Stimulated activated CD8-positive, alpha-beta memory T cell treated with anti-CD3 and anti-CD28 coated beads, Interleukin-7, amount 100 ng/mL, for 1 hour (primary cell): ENCODE results near the gene RPL37A.
"Not testable (repeated sequence)": the region's sequence is repeated elsewhere in the genome, so short reads cannot be mapped to it uniquely, and the experiment has no call there.

ENCODE experiments used
- DNase-seq, 2 donors: peaks; one replicate each; pipeline ENCODE4 v3.0.0-alpha.2; 2020; ENCODE audit warnings: low read depth in 2 of 2

The RPL37A gene

DNA sequence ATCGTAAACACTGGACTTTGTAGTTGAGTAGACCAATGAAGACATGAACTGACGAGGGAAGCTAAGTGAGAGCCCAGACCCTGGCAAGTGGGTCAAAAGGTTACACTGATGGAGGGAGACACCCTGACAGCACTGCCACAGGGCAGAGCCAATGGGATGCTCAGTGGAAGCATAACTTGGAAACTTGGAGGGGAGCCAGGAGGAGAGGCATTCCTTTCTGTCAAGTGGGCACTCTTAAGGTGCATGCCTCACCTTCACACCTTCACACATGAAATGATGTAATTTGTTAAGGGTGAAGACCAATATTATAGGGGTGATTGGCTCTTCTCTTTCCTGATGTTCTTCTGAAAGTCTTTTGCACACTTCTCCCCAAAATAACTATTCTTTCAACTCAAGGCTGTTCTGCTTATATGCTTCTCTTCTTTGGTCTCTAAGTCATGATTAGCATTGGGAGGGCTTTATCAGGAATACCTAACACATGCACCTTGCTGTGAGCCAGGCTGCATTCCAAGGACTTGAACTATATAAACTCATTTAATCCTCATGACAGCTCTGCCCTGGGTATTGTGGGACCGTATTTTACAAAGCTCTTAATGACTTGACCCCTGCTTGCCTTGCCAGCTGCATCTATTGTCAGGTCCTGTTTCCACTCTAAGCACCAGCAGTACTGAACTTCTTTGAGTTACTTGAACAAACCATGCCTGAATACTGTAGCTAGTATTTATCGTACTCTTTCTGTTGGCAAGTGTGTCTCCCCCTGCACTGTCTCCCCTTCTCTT lies 19.0 kb downstream of the RPL37A start:
- no peak for DNase-seq

DNA sequence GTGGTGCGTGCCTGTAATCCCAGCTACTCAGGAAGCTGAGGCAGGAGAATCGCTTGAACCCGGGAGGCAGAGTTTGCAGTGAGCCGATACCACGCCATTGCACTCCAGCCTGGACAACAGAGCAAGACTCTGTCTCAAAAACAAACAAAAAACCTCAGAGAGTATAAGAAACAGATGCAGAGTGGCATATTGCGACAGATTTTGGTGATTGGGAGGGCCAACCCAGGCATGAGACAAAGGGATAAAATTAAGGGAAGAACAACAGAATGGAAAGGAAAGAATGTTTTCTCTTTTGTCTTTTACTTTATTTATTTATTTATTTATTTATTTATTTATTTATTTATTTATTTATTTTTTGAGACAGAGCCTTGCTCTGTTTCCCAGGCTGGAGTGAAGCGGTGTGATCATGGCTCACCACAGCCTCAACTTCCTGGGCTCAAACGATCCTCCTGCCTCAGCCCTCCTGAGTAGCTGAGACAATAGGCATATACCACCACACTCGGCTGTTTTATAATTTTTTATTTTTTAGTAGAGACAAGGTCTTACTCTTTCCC lies 20.0 kb downstream of the RPL37A start:
- DNase-seq = not testable (repeated sequence)

DNA sequence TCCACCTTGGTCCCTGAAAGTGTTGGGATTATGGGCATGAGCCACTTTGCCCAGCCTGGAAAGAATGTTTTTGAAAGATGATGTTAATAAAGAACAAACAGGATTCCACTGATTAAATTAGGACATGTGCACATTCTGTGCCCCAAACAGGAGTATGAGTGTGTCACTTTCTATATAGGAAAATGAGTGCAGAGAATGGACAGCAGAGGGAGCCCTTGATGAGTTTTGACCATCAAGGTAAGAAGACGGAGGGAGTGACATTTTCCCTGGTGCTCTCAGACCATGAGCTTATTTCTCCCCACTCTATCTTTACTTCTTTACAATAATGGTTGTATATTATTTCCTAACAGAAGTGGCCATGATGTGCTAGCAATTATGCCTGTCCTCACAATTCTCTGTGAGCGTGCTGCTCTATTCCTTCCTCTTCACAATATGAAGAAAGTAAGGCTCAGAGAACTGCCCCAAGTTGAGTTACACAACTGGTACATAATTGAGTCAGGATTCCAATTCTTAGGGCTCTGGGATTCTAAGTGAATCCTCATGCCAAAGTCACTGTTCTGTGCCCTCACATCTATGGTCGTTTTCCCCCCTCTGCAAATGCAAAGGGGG lies 20.6 kb downstream of the RPL37A start:
- no peak for DNase-seq

DNA sequence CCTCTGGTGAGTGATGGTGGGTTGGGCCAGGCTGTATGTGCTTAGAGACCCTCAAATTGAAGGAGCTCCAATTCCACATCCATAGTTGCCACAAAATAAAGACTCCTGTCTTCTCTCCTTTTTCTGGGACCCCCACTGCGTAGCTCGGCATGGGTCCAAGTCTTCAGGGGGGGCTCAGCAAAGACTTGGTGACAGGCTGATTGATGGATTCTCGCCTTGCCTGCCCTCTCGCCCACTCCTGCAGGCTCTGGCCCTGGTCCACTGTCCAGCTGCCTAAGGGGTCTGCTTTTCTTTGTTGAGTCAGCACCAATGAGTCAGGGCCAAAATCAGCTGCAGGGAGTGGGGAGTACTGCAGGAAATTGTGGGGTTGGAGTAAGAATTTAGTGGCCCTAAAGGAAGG lies 21.5 kb downstream of the RPL37A start:
- no peak for DNase-seq

DNA sequence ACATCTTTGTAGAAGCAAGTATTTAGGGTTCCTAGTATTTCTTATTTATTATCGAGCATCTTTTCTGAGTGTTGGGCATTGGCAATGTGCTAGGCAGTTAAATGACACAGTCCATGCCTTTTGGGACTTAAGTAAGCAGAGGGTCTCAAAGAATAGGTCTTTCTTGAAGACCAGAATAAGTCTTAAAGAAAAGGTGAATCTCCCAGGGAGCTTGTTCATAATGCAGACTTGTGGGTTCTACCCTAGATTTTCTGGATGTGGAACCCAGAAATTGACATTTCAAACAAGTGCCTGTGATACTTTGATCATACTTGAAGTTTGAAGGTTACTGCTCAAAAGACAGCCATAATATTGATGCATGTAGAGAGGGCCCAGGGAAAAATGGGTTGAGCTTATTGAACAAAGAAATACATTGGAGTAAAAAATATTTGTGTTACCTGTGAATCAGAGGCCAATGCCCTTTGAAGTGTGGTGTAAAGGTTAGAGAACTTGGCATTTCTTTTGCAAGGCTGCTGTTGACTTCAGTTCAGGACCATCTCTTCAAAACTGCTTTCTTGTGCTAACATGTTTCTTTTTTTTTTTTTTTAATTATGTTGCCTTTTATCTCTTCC lies 24.4 kb downstream of the RPL37A start:
- no peak for DNase-seq

DNA sequence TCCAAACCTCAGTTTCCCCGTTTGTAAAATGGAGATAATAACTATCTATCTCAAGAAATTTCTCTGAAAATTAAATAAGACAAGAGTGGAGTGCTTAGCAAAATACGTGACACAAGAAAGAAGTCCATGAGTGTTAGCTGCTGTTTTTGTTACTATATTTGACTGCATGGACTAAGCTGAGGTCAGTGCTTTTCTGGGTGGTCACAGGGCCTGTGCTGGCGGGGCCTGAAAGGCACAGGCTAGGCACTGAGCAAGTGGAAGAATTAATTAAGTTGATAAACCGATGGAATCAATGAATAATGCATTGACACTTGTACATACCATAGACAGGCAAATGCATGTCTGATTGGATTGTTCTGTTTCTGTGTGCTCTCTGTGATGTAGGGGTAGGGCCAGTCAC lies 27.3 kb downstream of the RPL37A start:
- no peak for DNase-seq

DNA sequence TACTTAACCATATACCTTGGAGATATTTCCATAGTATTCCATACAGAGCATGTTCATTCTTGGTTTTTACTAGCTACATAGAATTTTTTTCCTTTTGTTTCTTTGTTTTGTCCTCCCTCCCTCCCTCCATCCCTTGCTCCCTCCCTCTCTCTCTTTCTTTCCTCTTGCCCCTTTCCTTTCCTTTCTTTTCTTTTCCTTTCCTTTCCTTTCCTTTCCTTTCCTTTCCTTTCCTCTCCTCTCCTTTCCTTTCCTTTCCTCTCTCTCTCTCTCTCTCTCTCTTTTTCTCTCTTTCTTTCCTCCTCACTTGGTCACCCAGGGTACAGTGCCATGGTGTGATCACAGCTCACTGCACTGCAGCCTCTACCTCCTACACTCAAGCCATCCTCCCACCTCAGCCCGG lies 28.3 kb downstream of the RPL37A start:
- no peak for DNase-seq

DNA sequence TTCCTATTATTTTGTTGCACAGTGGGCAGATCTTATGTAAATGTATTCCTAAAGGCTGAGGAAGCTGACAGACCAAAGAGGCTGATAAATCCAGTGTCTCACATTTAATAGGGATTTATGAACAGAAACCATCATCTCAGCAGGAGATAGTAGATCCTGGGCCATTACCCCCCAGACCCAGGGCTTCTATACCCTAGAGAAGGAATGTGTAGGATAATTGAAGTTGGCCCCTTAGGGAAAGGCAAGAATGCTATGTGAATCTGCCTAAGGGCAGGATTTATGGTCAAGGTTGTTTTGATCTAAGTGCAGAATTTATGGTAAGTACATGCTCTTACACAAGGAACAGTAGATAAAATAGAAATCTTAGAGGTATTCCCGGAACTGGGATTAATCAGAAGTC lies 29.0 kb downstream of the RPL37A start:
- no peak for DNase-seq

DNA sequence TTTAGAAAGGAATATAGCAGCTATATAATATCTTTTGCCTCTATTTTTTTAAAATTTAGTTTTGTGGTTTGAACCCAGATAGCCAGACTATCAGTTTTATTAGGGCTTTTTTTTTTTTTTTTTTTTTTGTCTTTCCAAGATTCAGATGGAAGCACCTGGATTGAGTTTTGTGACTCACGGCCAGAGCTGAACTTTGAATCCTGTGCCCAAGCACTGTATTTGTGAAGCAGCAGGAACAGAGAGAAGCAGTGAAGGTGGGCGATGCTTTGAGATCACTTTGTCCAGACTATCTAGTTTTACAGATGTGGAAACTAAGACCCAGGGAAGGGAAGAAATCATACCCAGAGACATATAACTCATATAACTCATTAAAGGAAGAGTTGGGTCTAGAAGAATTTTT lies 33.9 kb downstream of the RPL37A start:
- DNase-seq = no peak

DNA sequence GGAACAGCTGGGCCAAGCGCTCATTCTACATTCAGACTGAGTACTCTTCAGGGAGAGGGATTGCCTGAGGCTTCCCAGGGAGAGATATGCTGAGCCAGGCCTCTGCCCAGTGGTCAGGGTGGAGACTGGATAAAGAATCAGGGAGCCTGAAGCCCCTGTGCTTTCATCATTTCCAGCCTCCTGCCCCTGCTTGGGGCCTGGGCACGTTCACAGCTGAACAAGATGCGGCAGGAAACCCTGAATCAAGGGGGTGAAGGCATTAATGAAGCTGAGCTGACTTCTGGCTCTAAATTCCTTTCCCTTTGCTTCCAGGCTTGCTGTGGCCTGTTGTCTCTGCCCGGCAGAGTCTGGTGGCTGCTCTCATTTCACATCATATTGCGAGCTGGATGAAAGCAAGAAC lies 35.0 kb downstream of the RPL37A start:
- no peak for DNase-seq

DNA sequence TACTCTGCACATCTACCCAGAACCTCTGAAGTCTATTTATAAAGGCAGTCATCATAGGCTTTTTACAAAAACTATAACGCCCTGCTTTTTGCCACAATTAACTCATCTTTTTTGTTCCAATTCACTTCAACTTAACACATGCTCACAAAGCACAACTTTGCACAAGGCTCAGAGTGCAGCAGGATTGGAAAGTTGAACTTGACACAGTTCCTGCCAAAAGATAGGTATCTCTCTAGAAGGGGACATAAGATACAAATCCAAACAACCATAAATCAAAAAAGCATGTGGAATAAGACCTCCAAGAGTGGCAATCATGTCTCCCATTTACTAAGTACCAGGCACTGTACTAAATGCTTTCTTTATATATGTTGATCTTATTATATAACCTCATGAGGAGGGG lies 36.2 kb downstream of the RPL37A start:
- DNase-seq = no peak

DNA sequence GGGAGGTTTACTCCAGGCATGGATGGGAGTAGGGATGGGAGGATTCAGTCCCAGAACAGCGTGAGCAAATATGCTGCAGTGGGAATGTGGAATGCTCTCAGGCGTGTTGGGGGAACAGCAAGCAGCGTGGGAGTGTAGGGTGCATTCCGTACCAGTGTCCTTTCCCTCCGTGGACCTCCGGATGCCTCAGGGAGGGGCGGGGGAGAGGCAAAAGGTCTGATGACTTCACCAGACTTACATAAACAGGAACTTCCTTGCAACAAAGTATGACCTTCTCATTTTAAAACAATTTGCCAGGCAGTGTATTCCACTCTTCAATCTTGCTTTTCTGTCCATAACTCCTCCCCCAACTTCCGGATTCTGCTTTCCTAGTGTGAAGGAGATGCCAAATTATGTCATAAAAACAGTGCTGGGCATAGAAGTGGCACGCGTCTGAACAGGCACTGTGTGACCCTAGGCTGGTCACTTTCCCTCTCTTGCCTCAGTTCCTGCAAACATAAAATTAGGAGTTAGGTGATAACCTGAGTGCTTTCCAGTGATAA lies 36.9 kb downstream of the RPL37A start:
- no peak for DNase-seq

DNA sequence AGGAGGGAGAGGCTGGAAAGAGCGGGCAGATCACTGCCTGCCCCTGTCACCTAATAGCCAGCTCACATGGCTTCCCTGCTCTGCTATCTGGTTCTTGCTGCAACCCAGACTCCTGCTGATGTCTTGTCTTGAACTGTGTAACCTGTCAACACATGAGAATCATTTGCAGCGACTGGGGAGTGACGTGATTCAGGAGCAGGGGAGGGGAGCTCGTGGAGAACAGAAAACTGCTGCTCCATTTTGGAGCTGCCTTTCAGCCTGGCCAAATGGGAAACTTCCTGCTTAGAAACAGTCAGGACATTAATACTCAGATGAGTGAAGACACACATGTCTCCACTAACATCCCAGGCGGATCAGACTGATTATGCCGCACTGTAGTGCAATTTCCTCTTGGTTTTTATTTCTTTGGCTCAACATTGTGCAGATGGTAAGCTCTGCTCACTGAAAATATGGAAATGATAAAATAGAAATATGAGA lies 38.1 kb downstream of the RPL37A start:
- DNase-seq = no peak

DNA sequence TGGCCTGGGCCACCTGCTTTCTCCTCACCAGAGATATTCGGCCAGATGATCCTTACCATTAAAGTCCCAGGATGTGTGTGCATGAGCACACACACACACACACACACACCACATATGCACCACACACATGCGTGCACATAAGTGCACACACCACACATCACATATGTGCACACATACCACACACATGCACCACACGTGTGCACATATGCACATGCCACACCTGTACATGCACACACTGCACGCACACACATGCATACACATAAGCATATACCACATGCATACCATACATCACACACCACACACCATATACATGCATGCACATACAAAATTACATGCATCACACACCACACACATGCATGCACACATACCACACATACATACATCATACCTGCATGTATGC lies 38.7 kb downstream of the RPL37A start:
- DNase-seq = no peak

DNA sequence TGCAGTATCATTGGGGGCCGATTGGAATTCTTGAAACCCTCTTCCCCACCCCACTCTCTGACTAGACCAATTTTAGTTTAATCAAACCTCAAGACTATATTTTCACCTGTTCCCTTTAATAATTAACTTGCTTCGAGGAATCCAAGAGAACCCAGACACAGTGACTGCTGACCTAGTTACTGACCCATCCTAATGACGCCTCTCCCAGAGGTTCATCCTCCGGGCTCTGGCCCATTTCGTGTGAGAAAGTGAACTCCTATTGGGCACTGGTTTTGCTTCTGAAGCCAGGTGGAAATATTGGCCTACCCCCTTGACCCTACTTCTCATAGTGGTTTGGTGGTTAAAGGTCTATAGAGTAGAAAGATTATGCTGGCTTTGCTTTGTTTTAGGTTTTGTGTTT lies 39.9 kb downstream of the RPL37A start:
- DNase-seq = no peak

DNA sequence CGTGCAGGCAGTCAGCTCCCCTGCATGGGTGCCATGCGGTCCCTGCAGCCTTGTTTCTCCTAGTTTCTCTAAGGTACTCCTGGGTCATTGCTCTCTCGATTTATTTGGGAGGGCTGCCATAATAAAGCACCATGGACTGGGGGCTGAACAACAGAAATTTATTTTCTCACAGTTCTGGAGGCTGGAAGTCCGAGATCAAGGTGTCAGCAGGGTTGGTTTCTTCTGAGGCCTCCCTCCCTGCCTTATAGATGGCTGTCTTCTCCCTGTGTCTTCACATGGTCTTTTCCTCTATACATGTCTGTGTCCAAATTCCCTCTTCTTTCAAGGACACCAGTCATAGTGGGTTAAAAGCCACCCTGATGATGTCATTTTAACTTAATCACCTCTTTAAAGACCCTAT lies 40.5 kb downstream of the RPL37A start:
- no peak for DNase-seq

DNA sequence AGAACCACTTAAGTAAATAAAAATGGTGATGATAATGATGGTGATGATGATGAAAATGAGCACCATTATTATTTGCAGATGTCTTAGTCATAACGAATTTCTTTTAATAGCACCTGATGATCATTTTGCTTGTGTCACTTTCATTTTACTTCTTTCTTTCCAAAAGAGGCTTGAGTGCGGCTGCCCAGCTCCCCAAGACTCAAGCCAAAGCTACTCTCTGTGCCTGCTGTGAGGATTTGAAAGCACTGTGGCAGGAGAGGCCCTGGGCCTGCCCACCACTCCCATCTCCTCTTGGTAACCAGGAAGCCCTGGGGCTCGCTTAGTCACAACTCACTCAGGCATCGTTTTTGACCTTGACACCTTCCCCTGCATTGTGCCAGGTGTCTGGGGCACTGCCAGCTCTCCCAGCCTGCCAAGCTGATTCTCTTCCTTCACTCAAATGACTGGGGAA lies 41.2 kb downstream of the RPL37A start:
- no peak for DNase-seq

DNA sequence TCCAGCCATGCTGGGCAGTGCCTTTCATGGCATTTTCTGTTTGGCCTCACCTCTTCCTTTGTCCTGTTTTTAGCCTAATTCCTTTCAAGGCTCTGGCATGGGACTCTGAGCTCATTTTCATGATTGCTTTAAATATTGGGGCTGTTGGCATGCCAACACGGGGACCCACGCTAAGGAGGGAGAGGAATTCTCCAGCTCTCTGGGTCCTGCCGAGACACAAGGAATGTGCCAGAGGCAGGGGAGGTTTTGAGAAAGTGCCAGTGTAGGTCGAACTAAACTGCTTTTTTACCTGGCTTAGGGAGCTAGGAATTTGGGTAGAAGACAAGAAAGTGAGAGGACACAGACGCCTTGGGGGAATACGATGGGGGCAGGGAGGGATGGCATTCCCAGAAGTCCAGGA lies 42.3 kb downstream of the RPL37A start:
- DNase-seq = no peak

DNA sequence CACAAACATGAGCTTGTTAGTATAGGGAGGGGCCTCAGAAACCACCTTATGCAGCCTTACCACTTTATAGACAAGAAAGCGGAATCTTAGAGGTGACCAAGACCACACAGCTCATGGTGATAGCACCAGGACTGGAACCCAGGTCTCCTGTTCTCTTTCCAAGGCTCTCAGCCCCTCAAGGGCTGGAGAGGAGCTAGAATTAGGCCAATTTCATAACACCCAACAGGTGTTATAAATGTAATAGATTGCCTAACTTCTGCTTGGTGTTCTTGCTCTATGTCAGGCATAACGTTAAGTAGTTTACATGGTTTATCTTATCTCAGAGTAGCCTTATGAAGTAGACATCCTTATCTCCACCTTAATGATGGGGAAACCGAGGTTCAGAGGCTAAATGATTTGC lies 42.9 kb downstream of the RPL37A start:
- DNase-seq = no peak

DNA sequence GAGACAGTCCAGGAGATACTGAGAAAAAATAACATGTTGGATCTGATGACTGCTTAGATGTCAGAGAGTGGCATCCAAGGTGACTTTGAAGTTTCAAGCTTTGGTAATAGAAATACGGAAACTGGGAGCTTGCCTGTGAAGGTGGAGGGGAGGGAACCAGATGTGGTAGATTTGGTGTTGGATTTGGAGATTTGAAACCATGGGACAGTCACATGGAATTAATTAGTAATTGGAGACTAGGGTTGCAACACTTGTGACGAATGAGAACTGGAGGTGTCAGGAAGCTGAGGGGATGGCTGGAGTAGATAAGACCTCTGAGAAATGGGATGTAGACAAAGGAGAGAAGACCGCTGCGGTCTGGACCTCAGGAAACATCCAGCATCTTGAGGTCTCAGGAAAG lies 46.7 kb downstream of the RPL37A start:
- DNase-seq = no peak

DNA sequence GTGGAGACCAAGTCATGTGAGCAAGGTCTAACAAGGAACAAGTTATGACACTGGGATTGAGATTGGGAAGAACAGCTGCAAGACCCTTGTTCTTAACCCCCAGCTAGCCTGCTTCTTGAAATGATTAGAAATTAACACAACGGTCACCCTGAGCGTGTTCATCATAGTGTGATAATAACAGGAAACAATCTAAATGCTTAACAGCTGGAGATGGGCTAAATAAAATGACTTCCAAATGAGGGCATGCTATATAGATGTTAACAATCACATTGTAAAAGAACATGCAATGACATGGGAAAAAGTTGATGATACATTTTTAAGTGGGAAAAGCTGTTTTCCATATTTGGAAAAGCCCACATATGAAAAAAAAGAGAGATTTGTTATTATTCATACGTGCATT lies 47.6 kb downstream of the RPL37A start:
- no peak for DNase-seq

DNA sequence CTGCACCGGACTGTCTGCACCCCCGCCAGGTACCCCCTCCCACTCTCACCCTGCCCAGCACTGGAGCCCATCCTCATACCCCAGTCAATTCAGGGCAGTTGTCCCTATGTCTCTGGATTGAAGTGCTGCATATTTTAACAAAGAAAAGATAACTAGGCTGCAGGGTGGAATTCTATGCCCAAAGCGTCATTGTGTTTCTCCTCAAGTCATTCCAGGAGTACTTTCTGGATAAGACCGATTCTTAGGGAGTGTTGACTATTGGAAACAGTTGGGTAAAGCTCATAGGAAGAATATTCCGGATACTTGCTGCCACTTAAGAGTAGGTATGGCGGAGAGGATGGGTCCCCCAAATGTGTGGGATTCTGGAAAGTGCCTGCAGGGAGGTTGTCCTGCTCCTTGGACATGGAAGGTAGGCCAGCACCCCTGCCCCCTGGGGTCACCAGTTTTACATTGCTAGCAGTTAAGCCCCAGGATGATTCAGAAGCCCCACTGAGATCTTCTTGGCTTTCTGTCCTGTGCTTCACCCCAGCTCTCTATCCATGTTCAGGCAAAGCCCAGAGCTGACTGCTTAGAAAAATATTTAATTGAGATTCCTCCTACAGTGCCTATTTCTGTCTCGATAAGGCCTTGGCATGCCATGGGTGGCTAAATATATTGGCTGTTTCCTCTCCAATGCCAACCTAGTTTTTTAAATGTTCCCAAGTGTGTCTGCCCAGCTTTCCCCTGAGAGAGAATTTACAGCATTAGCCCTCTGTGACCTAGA lies 48.2 kb downstream of the RPL37A start:
- DNase-seq = no peak
